Erythroblast (primary cell): ENCODE measurements around the gene ADAMTSL4.

Experiments used
- GATA1 ChIP-seq: IDR thresholded peaks from 2 replicates; pipeline ENCODE4 v1.6.1; 2011; ENCODE audit warnings: low read depth, mild to moderate bottlenecking, control low read depth, low read length, moderate library complexity
- POLR2A ChIP-seq: IDR thresholded peaks from 2 replicates; pipeline ENCODE4 v1.6.1; 2011; ENCODE audit warnings: mild to moderate bottlenecking, low read length

- TF ChIP-seq POLR2A (no peak), GATA1 (no peak)
These were observed 29.3 kb downstream of the ADAMTSL4 start for GRCh38 chr1:150578272-150579109.
